Thyroid gland (tissue), 4 donors: ENCODE measurements around the gene COG5.

ENCODE experiments used
- POLR2A ChIP-seq, 2 donors: fragments of 450-650 bp; IDR thresholded peaks; one replicate each; pipeline ENCODE4 v1.6.1; 2017; ENCODE audit warnings: antibody characterized with exemption in 2 of 2, mild to moderate bottlenecking in 2 of 2, moderate library complexity in 1 of 2
- TF ChIP-seq, protein P1 (sequence below), 6 experiments: fragments of 200-600 bp in 3 of 6; fragments of 450-650 bp in 3 of 6; sonication (generic) in 3 of 6; IDR thresholded peaks; one replicate each; pipeline ENCODE4 v1.5.1; 2016 to 2019; ENCODE audit warnings: antibody characterized with exemption in 6 of 6, mild to moderate bottlenecking in 2 of 6, inconsistent platforms in 1 of 6, moderate library complexity in 1 of 6

DNA sequence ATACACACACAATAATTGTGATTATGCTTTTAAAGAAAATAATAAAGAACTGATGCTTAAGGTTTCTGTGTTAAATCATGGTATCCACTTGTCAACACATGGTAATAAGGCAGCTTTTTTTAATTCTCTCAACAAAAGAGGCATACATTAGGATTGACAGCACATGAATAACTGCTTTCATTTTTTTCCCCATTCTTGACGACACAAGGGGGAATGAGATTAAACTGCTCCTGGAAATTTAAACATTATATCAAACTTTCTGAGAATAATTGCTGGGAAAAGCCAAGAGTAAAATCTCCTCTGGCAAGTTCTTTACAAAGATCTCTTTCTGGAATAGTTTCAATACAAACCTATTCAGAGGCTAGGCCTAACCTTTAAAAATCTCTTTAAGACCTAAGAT lies 192.9 kb downstream of the COG5 start:
- TF ChIP-seq, protein P1, sequence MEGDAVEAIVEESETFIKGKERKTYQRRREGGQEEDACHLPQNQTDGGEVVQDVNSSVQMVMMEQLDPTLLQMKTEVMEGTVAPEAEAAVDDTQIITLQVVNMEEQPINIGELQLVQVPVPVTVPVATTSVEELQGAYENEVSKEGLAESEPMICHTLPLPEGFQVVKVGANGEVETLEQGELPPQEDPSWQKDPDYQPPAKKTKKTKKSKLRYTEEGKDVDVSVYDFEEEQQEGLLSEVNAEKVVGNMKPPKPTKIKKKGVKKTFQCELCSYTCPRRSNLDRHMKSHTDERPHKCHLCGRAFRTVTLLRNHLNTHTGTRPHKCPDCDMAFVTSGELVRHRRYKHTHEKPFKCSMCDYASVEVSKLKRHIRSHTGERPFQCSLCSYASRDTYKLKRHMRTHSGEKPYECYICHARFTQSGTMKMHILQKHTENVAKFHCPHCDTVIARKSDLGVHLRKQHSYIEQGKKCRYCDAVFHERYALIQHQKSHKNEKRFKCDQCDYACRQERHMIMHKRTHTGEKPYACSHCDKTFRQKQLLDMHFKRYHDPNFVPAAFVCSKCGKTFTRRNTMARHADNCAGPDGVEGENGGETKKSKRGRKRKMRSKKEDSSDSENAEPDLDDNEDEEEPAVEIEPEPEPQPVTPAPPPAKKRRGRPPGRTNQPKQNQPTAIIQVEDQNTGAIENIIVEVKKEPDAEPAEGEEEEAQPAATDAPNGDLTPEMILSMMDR (IDR thresholded peaks at IDR 0.05): no peak
- TF ChIP-seq POLR2A (IDR thresholded peaks at IDR 0.05): no peak
